DMS153 treated with DMSO at 0.1 percent for 48 hours (cell line): Measurements from ENCODE around the gene ALDH5A1.

ENCODE experiments used
- DNase-seq: peaks from one replicate; lab custom pipeline; 2025; ENCODE audit not compliant: unreplicated experiment; lab: John Stamatoyannopoulos, UW

The ALDH5A1 gene

DNA sequence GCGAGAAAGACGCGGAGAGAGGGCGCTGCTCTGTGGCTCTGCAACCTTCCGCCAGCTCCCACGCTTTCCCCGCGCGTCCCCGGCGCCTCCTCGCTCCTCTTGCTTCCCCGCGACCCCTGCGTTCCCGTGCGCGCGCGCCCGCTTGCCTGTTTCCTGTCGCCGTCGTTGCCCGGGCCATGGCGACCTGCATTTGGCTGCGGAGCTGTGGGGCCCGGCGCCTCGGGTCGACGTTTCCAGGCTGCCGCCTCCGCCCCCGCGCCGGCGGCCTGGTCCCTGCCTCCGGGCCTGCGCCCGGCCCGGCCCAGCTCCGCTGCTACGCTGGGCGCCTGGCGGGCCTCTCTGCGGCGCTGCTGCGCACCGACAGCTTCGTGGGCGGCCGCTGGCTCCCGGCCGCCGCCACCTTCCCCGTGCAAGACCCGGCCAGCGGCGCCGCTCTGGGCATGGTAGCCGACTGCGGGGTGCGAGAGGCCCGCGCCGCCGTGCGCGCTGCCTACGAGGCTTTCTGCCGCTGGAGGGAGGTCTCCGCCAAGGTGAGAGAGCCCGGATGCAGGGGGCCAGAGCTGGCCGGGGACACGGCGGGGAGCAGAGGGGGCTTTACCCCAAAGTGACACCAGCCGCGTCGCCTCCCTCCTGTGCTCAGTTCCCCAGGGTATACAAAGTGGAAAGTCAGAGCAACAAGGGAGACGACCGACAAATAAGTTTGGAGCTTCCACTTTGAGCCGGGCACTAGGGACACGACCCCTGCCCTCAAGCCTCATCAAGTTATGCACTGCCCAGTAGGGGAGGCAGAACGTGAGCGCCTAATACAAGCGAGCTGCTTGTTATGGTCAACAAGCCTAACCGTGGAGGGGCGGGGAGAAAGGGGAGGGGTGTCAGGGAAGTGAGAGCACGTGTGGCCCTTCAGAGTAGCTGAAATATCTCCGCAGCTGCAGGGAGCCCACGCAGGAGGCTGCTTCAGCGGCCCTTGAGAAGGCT, at the start of gene ALDH5A1:
ALDH5A1 (plus strand) TSS at position 149 of the 975 bp plus-strand sequence; CDS start at position 177, 28 bp downstream.
- DNase-seq = peak; percentile 46

DNA sequence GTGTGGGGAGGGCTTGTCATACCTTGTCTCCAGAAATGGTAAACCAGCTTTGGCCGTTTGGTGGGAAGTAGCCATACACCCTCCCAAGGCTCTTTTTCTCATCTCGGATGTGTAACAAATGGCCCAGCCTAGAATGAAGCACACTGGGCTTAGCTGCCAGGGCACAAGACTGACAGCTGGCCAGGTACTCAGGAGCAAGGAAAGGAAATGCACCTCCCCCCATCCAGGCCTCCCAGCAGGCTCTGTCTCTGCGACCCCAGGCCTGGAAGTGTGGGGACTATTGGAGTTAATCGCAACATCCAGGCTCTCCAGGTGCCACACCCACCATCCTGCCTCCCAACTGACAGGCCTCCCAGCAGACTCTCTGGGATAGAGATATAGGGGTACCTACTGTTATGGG, 49.1 kb upstream of the ALDH5A1 start:
- no peak for DNase-seq

DNA sequence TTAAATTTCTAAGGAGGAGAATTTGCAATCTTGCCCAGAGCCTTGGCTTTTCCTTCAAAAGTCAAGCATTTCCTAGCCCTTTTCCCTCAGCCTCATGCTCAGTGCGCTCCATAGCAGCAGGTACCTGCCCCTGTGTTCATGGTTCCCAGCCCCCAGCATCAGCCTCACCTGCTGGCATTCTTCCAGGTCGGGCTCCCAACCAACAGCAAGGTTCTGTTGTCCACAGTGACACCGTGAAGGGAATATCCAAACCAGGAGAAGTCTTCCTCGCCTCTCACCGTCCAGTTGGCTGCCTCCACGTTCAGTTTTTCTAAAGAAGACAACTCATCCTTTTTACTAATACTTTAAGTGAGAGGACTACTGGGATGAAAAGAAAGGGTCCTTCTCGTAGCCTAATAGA, 48.1 kb upstream of the ALDH5A1 start:
- no peak for DNase-seq

DNA sequence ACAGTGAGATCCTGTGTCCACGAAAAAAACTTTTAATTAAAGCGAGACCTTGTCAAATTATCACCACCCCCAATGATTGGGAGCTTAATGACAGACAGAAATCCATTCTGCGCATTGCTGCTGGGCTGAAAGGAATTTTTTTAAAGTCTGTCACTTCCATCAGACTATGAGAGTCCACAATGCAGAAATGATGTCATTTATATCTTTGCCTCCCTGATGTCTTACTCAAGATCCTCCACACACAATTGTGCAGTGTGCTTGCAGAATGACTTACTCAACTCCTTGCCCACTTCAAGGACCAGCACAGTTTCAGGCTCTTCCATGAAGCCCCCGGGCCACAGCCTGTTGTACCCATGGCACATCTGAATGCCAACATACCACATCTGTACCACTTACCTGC, 46.4 kb upstream of the ALDH5A1 start:
- no peak for DNase-seq

DNA sequence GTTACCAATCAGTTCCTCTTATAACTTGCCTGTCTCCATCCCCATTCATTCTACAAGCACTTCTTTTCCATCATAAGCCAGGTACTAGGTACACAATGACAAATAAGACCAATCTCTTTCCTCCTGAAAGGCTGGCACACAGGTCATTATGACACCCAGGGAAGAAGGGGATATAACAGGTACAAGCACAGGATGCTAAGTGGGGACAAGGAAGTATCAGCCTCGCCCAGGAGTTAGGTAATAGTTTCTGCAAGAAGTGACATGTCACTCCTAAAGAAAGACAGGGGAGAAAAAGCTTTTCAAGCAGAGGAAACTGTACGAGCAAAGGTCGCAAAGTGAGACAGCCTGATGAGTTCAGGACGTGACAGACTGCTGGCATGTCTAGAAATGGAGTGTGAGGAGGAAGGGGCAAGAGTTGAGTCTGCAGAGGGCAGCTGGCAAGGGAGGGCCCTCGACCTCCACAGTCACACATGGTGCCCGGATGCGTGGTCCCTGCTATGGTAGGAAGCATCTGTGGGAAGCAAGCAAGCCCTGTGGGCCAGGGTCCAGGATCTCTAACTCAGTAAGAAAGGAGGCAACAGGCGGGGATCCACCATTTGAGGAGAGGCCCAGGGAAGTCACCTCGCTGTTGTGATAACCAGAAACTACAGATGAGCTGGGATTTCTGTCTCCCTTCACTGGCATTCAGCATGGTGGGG, 45.8 kb upstream of the ALDH5A1 start:
- no peak for DNase-seq

DNA sequence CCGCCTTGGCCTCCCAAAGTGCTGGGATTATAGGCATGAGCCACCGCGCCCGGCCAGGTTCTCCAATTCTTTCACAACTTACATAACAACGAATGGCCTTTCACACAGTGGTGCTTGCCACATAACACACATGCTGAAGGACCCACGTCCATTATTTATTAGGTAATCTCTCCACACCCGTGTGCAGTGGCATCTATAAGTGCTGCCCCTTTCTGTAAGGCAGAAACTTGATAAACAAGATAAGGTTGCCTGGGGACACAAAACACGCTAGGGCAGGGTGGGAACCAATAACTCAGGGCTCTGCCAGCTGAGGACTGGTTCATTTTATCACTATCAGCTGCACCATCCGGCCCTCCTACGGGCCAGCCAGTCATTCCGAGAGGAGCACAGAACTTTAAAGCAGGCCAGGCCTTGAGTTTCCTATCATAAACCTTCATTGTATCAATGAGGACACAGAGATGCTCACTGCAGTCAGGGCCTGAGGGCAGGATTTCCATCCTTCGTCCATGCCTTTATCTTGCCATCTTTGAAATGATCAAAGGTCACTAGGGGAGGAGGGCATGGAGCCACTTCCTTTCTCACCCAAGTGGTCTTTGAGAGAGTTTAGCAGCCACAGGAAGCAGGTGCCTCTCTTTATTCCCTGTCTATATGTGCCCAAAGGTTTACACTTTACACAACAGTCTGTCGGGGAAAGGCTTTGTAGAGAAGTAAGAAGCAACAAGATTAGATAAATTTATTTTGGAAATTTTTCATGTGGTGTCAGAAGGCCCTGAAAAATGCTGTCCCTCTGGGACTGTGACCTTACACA, 43.0 kb upstream of the ALDH5A1 start:
- no peak for DNase-seq

DNA sequence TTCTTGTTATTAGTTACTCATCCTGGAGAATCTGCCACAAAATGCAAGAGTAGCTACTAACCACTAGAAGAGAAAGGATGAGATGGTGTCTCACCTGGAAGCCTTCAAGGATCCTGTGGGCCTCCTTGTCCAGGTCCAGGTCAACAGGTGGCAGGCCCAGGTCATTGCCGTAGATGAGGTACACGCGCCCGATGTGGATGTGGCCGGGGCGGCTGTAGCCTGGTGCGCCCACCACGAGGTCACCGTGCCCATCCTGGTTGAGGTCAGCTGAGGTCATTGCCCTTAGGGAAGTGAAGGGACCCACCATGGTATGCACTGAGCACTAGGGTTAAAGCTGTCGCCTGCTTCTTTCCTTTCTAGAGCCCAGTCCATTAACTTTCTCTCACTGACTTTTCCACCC, 40.8 kb upstream of the ALDH5A1 start:
- DNase-seq = no peak

DNA sequence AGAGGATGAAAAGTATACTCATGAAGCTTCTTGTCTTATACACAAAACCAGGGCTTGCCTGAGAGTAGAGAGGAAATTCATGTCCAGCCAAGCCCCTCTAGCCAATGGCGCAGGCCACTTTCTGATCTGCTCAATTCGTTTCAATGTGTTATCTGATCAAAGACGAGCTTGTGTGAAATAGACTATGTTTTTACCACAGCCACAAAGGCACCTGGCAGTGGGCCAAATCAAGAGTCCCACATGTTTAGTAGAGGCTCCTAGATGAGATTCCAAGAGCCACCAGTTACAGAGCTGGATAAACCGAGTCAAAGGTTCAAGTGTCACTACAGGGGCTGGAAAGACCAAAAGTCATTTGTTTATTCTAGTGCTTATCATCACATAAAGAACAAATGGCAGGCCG, 40.3 kb upstream of the ALDH5A1 start:
- DNase-seq = no peak

DNA sequence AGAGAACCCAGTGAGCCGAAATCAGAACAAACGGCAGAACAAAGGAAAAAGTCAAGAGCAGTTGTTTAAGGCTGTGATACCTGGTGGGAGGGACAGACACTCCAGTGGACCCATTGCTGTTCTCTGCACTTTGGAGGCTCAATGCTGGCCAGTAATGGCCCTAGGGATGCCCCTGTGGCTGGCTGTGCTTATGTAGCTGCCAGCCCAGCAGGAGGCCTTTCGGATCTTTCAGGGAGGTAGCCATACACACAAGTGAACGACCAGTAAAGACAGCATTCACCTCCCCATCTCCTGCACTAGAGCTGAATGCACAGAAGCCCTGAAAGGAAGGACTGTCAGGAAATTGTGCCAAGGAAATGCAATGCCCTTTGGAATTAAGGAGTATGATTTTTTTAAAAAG, 39.7 kb upstream of the ALDH5A1 start:
- DNase-seq = no peak

DNA sequence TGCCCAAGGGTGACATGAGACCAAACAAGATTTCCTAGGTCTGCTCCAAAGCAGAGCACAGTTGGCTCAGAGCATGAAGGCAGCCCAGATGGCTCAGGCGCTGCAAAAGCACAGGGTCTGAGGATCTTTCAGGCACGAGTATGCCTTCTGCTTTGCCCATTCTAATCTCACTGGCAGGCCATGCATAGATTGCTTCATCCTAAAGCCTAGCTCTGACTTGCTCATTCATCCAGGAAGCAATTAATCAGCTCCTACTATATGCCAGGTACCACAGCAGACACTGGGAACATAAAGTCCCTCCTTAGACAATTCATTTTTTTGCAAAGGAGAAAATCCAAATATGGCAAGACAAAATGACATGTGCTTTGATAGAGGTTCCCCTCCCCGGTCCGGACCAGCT, 36.6 kb upstream of the ALDH5A1 start:
- DNase-seq = no peak

DNA sequence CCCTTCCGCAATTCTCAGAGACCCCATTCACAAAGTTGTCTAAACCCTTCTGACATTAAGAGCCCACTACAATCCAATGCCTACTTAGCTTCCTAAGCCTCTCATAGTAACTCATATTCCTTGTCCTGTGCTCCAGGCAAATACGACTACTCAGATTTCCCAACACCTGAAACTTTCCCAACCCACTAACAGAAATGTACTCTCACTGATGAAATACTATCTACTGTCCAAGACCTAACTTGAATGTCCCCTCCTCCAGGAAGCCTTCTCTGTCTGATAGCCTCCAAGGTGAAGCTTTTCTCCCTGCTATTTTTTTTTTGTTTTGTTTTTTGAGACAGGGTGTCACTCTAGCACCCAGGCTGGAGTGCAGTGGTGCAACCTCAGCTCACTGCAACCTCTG, 35.8 kb upstream of the ALDH5A1 start:
- no peak for DNase-seq

DNA sequence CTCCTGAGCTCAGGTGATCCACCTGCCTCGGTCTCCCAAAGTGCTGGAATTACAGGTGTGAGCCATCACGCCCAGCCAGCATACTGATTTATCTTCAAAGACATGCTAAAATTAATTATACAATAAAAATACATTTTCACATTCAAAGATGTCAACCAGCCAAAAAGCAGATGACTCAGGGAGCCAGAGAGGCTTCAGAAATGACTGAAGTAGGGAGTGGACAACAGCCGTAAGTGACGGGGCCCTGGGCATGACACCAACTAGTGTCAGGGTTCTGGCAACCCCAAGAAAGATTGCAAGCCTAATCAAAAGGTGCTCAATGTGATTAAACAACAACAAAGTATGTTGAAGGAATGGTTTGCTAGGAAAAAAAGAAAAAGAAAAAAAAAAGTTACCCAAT, 33.8 kb upstream of the ALDH5A1 start:
- no peak for DNase-seq

DNA sequence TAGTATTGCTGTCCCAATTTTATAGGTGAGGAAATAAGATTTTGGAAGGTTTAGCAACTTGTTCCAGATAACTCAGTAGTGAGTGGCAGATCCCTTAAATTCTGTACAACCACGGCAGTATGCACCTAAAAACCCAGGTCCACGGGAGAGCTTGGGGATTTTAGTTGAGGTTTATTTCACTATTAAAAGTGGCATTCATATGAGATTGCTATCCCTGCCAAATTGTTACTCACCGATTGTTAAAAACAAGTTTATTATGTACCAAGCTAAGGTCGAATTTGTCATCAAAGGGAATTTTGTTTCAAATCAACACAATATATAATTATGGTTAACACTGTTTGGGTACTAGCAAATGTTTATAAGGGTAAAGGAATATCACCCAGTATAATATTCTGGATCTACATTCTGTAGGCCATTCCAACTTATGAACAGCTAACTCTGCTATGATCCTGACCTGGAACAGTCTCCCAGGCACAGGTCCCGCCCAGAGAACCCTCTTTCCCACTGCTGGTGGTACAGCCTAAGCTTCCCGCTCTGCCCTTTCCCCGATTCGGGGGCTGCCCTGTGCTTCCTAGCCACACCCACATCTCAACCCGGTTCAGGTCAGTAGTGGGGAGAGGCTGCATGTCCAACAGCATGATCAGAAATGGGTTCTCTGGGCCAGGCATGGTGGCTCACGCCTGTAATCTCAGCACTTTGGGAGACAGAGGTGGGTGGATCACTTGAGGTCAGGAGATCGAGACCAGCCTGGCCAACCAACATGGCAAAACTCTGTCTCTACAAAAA, 30.3 kb upstream of the ALDH5A1 start:
- DNase-seq = no peak

DNA sequence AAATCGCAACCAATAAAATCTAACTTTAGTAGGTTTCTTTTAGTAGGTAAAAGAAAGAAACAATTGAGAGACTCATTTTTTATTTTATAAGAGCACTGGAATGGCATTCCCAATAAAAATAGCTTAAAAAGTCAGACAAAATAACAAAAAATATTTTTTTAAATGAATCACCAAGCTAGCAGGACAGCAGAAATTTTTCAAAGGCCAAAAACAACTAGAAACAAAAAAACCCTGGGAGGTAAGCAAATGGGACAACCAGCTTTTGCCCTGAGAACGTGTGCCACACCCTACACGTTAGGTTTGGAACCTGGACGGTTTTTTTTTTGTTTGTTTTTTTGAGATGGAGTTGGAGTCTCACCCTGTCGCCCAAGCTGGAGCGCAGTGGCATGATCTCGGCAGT, 25.0 kb upstream of the ALDH5A1 start:
- DNase-seq = no peak

DNA sequence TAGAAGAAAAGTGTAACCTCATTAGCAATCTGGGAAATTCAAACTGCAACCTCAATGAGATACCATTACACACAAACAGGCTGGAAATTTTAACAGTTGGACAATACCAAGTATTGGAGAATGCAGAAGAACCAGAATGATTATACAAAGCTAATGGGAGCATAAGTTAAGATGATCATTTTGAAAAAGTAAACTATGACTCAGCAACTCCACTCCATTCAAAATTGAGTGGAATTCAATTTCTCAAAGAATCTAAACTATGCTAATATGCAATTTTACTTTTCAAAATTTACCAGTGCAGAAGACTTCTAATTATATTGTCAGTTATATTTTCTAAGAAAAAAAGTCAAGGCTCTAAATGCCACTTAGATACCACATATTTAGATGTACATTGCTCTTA, 22.6 kb upstream of the ALDH5A1 start:
- DNase-seq = no peak

DNA sequence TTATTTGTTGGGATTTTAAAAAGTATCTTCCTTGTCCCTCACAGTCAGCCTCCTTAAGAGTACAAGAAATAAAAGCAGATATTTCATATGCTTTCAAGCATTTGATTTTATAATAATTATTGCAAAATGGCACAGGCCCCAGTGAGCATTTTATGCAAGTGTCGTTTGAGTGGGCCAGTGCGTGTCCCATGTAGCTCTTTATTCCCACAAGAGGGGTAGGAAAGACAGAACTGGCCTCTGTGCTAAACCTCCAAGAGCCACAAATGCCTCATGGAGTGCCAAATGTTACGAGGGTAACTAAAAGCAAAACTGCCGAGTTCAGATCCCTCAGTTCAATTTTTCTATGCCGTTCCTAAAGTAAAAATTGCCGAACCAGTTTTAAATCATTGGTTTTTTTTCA, 18.1 kb upstream of the ALDH5A1 start:
- DNase-seq = no peak

DNA sequence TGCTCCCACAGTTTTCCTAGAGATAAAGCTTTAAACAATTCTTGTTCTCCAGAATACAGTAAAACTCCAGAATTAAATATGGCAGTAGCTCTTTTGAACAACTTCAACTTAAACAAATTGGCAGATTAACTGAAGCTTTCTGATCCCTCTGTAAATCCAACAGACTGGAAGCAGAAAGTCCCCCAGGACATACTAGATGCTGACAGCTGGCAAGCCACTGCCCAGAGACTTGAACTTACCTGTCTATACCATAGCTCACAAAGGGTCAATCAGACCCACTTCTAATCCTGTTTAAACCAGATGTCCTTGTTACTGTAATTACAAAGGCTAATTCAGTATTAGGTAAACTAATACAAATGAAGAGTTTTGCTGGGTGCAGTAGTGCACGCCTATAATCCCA, 17.7 kb upstream of the ALDH5A1 start:
- no peak for DNase-seq

DNA sequence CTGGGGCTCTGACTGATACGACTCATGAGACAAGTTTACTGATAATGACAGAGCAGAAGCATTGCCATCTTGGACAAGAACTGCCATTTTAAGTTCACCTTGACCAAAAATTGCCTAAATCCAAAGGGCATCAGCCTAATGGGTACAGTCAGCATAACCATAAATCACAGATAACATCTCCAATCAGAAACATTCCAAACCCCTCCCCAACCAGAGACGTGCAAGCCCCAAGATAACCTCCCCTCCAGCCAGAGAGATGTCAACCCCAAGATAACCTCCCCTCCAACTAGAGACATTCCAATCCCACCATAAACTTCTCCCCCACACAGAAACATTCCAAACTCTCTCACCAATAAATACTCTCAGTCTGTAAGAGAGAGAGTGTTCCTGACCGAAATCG, 15.9 kb upstream of the ALDH5A1 start:
- DNase-seq = no peak

DNA sequence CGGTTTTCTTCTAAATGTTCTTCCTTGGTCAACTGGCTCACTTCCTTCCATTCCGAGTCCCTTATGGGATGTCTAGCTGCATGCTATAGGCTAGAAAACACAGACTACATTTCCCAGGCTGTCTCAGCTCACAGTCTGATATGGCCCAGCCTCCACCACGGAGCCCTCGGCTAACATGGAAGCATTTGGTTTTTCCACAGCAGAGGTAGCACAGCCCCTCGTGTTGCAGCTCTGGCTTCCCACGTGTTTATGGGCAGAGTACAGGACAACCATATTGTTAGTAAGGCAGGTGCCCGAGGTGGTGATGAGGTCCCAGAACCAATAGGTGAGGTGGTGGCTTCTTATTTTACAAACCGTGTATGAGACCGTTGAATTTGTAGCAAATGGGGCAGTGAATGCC, 14.1 kb upstream of the ALDH5A1 start:
- no peak for DNase-seq

DNA sequence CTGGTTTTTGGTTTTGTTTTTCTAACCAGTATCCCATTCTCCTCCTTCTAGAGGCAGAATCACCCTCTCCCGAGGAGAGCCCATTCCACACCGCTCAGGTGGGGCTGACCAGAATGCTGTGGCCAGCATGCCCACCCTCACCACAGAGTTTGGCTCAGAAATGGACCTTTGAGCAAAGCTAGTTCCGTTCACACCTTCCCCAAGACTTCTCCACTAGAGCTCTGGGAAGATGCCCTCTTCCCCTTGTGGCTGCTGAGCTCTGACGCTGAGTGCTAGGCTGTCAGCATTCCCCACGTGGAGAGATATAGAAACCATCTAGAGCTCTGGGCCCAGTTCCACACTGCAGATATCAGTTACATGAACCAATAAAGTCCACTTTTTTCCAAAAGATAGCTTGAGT, 13.3 kb upstream of the ALDH5A1 start:
- DNase-seq = no peak
